Body of pancreas (tissue), 4 donors: ENCODE results near the gene FBXO31. TPM values are rescaled to one million over a fixed set of nuclear protein-coding genes. Genes with fewer than 3 reads are reported as not detected.
"Not testable (repeated sequence)": the region's sequence is repeated elsewhere in the genome, so short reads cannot be mapped to it uniquely, and the experiment has no call there.

Experiments used
- ATAC-seq: fragments of 150-250 bp; one replicate; pipeline ENCODE4 v1.9.1; 2016
- DNase-seq, 4 donors: peaks; one replicate each; pipeline ENCODE4 v3.0.0-alpha.2; 2019
- H3K27ac ChIP-seq, 4 donors: fragments of 200-600 bp; sonication (generic); 1 replicate in 3 of 4; 2 replicates in 1 of 4; pipeline versions ENCODE4 v1.5.1 to v1.6.1; 2016 to 2019; ENCODE audit warnings: mild to moderate bottlenecking in 1 of 4, mixed read lengths in 1 of 4, moderate library complexity in 1 of 4
- H3K27me3 ChIP-seq, 2 donors: fragments of 200-600 bp; sonication (generic); one replicate each; pipeline ENCODE4 v1.6.0; 2016; ENCODE audit warnings: mild to moderate bottlenecking in 1 of 2
- H3K36me3 ChIP-seq, 2 donors: fragments of 200-600 bp; sonication (generic); replicated peaks in 1 of 2; 2 replicates each; pipeline ENCODE4 v1.5.1; 2016; ENCODE audit warnings: low read depth in 2 of 2; ENCODE audit not compliant: insufficient read depth in 1 of 2
- H3K4me1 ChIP-seq: fragments of 200-600 bp; sonication (generic); one replicate; pipeline ENCODE4 v1.6.0; 2016
- H3K4me3 ChIP-seq, 2 donors: fragments of 200-600 bp; sonication (generic); 1 replicate in 1 of 2; 2 replicates in 1 of 2; pipeline ENCODE4 v1.5.1; 2016 to 2019
- H3K9me3 ChIP-seq, 3 donors: fragments of 200-600 bp; sonication (generic); 1 replicate in 2 of 3; 2 replicates in 1 of 3; pipeline ENCODE4 v1.5.1; 2016
- POLR2A ChIP-seq, 3 donors: fragments of 450-650 bp; IDR thresholded peaks; one replicate each; pipeline ENCODE4 v1.6.1; 2016; ENCODE audit warnings: antibody characterized with exemption in 3 of 3, mild to moderate bottlenecking in 2 of 3
- WGBS, 2 donors: methylation state at CpG; one replicate each; pipeline ENCODE4 v1.1.5; 2017; 5-methylcytosine and 5-hydroxymethylcytosine counted together
- intact Hi-C: fragments of 100-400 bp; cut with DNase I; formaldehyde crosslinking; loops from one replicate; pipeline ENCODE4 v1.15.1; 2023
- total RNA-seq, 2 donors: library from RNA; depleted of rRNA; stranded (reverse); fragments of >200 nt; gene quantifications; one replicate each; pipeline ENCODE4 v1.1.0, GENCODE V29; 2016
- TF ChIP-seq, protein P1 (sequence below), 7 experiments: fragments of 450-650 bp in 4 of 7; fragments of 200-600 bp in 3 of 7; sonication (generic) in 3 of 7; IDR thresholded peaks; one replicate each; pipeline ENCODE4 v1.5.1; 2016 to 2019; ENCODE audit warnings: antibody characterized with exemption in 7 of 7

FBXO31 gene
- total RNA-seq, 2 donors from 2014 or later: 35.5 to 46.8 TPM

DNA sequence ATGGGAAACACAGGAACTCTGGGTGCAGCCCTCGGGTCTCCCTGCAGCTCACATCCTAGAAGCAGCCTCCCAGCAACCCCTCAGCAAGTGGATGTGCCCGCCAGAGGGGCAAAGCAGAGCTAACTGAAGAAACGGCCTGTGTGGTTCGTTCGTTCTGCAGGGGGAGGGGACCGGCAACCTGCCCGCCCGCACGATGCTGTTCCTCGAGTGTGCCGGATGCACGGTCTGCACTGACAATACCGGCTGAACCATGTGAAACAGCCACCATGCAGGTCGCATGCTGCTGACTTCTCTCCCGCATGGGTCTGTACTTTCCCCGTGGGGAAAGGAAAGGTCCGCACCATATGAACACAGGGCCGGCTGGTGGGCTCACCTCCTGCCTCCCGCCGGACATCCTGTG lies 41.1 kb downstream of the FBXO31 start:
- no peak overlapping the region for H3K4me3 ChIP-seq
- TF ChIP-seq, protein P1, sequence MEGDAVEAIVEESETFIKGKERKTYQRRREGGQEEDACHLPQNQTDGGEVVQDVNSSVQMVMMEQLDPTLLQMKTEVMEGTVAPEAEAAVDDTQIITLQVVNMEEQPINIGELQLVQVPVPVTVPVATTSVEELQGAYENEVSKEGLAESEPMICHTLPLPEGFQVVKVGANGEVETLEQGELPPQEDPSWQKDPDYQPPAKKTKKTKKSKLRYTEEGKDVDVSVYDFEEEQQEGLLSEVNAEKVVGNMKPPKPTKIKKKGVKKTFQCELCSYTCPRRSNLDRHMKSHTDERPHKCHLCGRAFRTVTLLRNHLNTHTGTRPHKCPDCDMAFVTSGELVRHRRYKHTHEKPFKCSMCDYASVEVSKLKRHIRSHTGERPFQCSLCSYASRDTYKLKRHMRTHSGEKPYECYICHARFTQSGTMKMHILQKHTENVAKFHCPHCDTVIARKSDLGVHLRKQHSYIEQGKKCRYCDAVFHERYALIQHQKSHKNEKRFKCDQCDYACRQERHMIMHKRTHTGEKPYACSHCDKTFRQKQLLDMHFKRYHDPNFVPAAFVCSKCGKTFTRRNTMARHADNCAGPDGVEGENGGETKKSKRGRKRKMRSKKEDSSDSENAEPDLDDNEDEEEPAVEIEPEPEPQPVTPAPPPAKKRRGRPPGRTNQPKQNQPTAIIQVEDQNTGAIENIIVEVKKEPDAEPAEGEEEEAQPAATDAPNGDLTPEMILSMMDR (IDR thresholded peaks at IDR 0.05): no peak
- no peak for TF ChIP-seq POLR2A (IDR thresholded peaks at IDR 0.05)
- H3K27ac ChIP-seq: no peak overlapping the region
- no peaks in the 10 kb centered on the region for H3K9me3 ChIP-seq
- peaks cover 11 to 17% of the 10 kb centered on the region in 2 donors for H3K36me3 ChIP-seq
- 91% methylated on average over 11 to 20 of the region's 20 CpGs for WGBS, 2 donors
- ATAC-seq: no peak
- H3K27me3 ChIP-seq: no peaks in the 10 kb centered on the region
- no peak for DNase-seq
- no peaks in the 10 kb centered on the region for H3K4me1 ChIP-seq
- intact Hi-C loops: no loop called here

DNA sequence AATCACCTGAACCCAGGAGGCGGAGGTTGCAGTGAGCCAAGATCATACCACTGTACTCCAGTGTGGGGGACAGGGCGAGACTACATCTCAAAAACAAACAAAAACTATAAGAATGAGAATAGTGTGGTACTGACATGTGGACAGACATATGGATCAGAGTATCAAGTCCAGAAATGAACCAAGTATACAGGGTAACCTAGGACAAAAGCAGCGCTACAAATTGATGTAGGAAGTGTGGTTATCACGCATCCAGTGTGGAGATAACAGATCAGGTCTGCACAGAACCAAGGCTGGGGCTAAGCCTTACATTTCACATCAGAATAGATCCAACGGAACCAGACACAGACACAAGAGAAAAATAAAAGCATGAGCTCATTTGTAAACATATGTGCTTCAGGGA lies 43.4 kb downstream of the FBXO31 start:
- Histone ChIP-seq H3K4me1 (no peaks in the 10 kb centered on the region), H3K27me3 (no peaks in the 10 kb centered on the region), H3K4me3 (no peak overlapping the region), H3K36me3 (peaks cover 11 to 19% of the 10 kb centered on the region in 2 donors), H3K9me3 (no peaks in the 10 kb centered on the region), H3K27ac (no peak overlapping the region)
- no peak for TF ChIP-seq POLR2A (IDR thresholded peaks at IDR 0.05)
- TF ChIP-seq, protein P1 (IDR thresholded peaks at IDR 0.05): no peak
- WGBS, 2 donors: 93 to 97% methylated on average over 5 of the region's 5 CpGs
- no peak for ATAC-seq
- no peak for DNase-seq
- intact Hi-C loops: no loop called here

DNA sequence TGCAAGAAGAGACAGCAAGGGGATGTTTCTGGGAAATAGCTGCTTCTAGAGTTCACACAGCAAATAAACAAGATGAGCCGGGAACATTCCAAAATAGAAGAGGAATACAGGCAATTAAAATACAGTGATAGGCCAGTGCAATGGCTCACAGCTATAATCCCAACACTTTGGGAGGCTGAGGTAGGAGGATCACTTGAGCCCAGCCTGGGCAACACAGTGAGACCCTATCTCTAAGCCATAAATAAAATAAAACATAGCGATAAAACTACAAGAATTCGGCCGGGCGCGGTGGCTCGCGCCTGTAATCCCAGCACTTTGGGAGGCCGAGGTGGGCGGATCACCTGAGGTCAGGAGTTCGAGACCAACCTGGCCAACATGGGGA lies 43.9 kb downstream of the FBXO31 start:
- H3K4me3 ChIP-seq, intact Hi-C loops, H3K4me1 ChIP-seq, H3K27me3 ChIP-seq, H3K9me3 ChIP-seq, H3K27ac ChIP-seq, DNase-seq, ATAC-seq: not testable (repeated sequence)
- 95% methylated on average over 11 of the region's 11 CpGs for WGBS, 2 donors
- peaks cover 11 to 22% of the 10 kb centered on the region in 2 donors for H3K36me3 ChIP-seq

DNA sequence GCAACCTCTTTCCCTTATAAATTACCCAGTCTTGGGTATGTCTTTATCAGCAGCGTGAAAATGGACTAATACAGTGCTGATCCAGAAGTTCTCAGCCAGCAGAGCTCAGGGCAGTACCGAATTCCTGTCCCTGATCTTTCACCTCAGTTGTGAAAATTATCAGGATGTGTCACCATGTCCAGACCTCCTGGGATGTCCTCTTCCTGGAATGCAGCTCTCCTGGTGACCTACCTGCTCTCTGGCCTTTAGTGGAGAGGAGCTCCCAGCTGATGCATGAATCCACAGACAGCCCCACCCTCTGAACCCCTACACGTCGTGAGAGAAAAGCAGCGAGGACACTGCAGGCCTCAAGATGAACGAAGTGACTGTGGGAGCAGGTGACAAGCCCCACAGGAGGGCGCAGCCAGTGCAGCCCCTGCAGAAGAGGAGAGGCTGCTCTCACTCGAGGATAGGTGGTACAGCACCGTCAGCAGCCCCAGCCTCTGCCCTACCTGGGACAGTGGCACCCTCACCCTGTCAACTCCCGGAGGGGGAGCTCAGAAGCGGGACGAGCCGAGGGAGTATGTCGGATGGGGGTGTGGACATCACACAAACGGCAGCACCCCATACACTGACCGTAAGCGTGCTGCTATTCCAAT lies 44.4 kb downstream of the FBXO31 start:
- DNase-seq (no peak), ATAC-seq (no peak)
- Histone ChIP-seq H3K27me3 (no peaks in the 10 kb centered on the region), H3K9me3 (no peaks in the 10 kb centered on the region), H3K4me1 (no peaks in the 10 kb centered on the region), H3K4me3 (no peak overlapping the region), H3K36me3 (peaks cover 11 to 22% of the 10 kb centered on the region in 2 donors), H3K27ac (no peak overlapping the region)
- TF ChIP-seq POLR2A (IDR thresholded peaks at IDR 0.05): no peak
- TF ChIP-seq, protein P1 (IDR thresholded peaks at IDR 0.05): no peak
- intact Hi-C loops: no loop called here
- WGBS, 2 donors: 92% methylated on average over 16 to 17 of the region's 17 CpGs

DNA sequence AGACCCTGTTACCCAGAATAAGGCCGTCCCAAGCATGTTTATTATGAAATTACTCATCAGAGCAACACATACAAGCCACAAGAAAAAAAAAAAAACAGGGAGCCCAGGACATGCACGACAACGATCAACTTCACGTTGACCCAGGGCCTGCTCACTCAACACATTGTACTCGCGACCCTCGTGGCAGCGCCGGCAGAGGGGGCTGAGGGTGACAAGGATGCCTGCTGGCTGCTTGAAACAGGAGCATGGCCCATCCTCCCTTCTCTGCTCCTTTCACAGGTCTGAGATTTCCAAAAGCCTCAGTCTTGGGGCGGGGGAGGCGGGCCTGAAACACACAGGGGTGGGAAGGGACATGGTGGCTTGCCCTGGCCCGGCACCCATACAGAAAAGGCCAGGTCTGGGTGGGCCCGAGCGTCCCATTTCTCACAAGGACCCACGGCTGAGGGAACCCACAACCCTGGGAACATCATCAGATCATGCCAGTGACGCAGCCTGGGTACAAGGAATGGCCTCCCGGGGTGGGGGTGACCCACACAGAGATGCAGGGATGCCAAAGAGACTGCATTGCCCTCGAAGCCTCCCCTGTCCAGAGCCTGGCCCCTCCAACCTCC lies 45.3 kb downstream of the FBXO31 start:
- intact Hi-C loops: no loop called here
- Histone ChIP-seq H3K27me3 (no peaks in the 10 kb centered on the region), H3K4me3 (no peak overlapping the region), H3K36me3 (peaks cover 11 to 25% of the 10 kb centered on the region in 2 donors), H3K4me1 (no peaks in the 10 kb centered on the region), H3K9me3 (no peaks in the 10 kb centered on the region), H3K27ac (no peak overlapping the region)
- WGBS, 2 donors: 85 to 90% methylated on average over 13 to 18 of the region's 18 CpGs
- ATAC-seq (no peak), DNase-seq (no peak)
- TF ChIP-seq, protein P1 (IDR thresholded peaks at IDR 0.05): no peak
- no peak for TF ChIP-seq POLR2A (IDR thresholded peaks at IDR 0.05)
